K562 (cell line): ENCODE measurements around the gene RHOT1. TPM values are rescaled to one million over a fixed set of nuclear protein-coding genes. Genes with fewer than 3 reads are reported as not detected.

Experiments
- ARID2 ChIP-seq: fragments of 450-650 bp; IDR thresholded peaks from 2 replicates; pipeline ENCODE4 v1.6.1; 2017; ENCODE audit warnings: antibody characterized with exemption, mild to moderate bottlenecking
- BACH1 ChIP-seq: fragments of 200-800 bp; sonication (Bioruptor generic); IDR thresholded peaks from 2 replicates; pipeline ENCODE4 v1.6.1; 2016; ENCODE audit warnings: missing genetic modification characterization, missing compliant biosample characterization
- CREB3L1 ChIP-seq: fragments of 450-650 bp; IDR thresholded peaks from 2 replicates; pipeline ENCODE4 v1.6.1; 2014; ENCODE audit warnings: low read depth, mild to moderate bottlenecking, moderate library complexity, borderline replicate concordance
- EHMT2 ChIP-seq: fragments of 450-650 bp; IDR thresholded peaks from 2 replicates; pipeline ENCODE4 v1.6.1; 2018; ENCODE audit warnings: antibody characterized with exemption
- FOXA1 ChIP-seq: fragments of 450-650 bp; IDR thresholded peaks from 2 replicates; pipeline ENCODE4 v1.6.1; 2016; ENCODE audit warnings: mild to moderate bottlenecking, borderline replicate concordance
- KDM1A ChIP-seq, 2 experiments: fragments of 450-650 bp; IDR thresholded peaks; 2 replicates each; pipeline ENCODE4 v1.6.1; 2016; ENCODE audit warnings: mild to moderate bottlenecking in 2 of 2
- RCOR1 ChIP-seq, 2 experiments: IDR thresholded peaks; 2 replicates each; pipeline ENCODE4 v1.6.1; 2012; ENCODE audit warnings: low read depth in 2 of 2, low read length in 2 of 2, borderline replicate concordance in 1 of 2, improper control_type of control experiment in 1 of 2
- TBL1XR1 ChIP-seq, 2 experiments: IDR thresholded peaks; 2 replicates each; pipeline ENCODE4 v1.6.1; 2012; ENCODE audit warnings: improper control_type of control experiment in 2 of 2, low read length in 2 of 2, mild to moderate bottlenecking in 1 of 2
- ZNF134 ChIP-seq: fragments of 250-450 bp; sonication (Bioruptor Pico); conservative IDR thresholded peaks from 2 replicates; pipeline ENCODE4 v1.4.0; 2020
- polyA plus RNA-seq, 8 experiments: library from polyadenylated mRNA; depleted of rRNA in 4 of 8; stranded (reverse) in 5 of 8; unstranded in 3 of 8; fragments of >200 nt; fragmentation: Nextera tagmentation in 2 of 8; fragmentation: Illumina TruSeq in 1 of 8; extraction: Ambion mirVana in 2 of 8; extraction: Trizol in 1 of 8; gene quantifications; 2 replicates each; pipeline versions ENCODE4 v1.2.1 to v1.2.3, GENCODE V29; 2011 to 2014; ENCODE audit warnings: inconsistent platforms in 1 of 8, missing spikeins in 1 of 8
- total RNA-seq, 7 experiments: library from RNA; depleted of rRNA in 6 of 7; stranded (reverse); fragments of >200 nt in 6 of 7; fragmentation: Illumina TruSeq in 2 of 7; extraction: Trizol in 2 of 7; gene quantifications; 2 replicates each; pipeline versions ENCODE4 v1.2.1 to v1.2.3, GENCODE V29; 2011 to 2021; ENCODE audit warnings: low replicate concordance in 1 of 7
- TF ChIP-seq, protein P1 (sequence below): fragments of 450-650 bp; IDR thresholded peaks from 2 replicates; pipeline ENCODE4 v1.6.1; 2016; ENCODE audit warnings: mild to moderate bottlenecking, moderate library complexity
- TF ChIP-seq, protein P2 (sequence below): fragments of 250-450 bp; sonication (Bioruptor Pico); IDR thresholded peaks from 2 replicates; pipeline ENCODE4 v1.5.0; 2021
- TF ChIP-seq, protein P3 (sequence below): IDR thresholded peaks from 2 replicates; pipeline ENCODE4 v1.6.1; 2014; ENCODE audit warnings: antibody characterized with exemption

The RHOT1 gene
- total and polyA plus RNA-seq, 9 of the 15 experiments (the other 6 are each of a cell fraction or from before 2014, with no cell fraction given): 23.0 to 101 (median 32.2) TPM

GRCh38 chr17:32142857-32143526 is 690 bp downstream of the RHOT1 start (continued):
- TF ChIP-seq TBL1XR1 (IDR thresholded peaks at IDR 0.05; ENCODE audit: low read length in 2 of 2): peak; percentile 83 to 95; a peak in 3 of 4 replicates
- TF ChIP-seq EHMT2: peak; percentile 47; the same call in 1 of the 2 replicates
- TF ChIP-seq CREB3L1: peak; percentile 10; the same call in 1 of the 2 replicates
- TF ChIP-seq ZNF134: no peak
- peak; percentile 92 to 95 for TF ChIP-seq KDM1A (IDR thresholded peaks at IDR 0.05)
- TF ChIP-seq RCOR1 (IDR thresholded peaks at IDR 0.05; ENCODE audit: borderline replicate concordance in 1 of 2, low read depth in 2 of 2, low read length in 2 of 2): peak; percentile 82 to 97; a peak in 3 of 4 replicates
- no peak for TF ChIP-seq FOXA1
- TF ChIP-seq, protein P1, sequence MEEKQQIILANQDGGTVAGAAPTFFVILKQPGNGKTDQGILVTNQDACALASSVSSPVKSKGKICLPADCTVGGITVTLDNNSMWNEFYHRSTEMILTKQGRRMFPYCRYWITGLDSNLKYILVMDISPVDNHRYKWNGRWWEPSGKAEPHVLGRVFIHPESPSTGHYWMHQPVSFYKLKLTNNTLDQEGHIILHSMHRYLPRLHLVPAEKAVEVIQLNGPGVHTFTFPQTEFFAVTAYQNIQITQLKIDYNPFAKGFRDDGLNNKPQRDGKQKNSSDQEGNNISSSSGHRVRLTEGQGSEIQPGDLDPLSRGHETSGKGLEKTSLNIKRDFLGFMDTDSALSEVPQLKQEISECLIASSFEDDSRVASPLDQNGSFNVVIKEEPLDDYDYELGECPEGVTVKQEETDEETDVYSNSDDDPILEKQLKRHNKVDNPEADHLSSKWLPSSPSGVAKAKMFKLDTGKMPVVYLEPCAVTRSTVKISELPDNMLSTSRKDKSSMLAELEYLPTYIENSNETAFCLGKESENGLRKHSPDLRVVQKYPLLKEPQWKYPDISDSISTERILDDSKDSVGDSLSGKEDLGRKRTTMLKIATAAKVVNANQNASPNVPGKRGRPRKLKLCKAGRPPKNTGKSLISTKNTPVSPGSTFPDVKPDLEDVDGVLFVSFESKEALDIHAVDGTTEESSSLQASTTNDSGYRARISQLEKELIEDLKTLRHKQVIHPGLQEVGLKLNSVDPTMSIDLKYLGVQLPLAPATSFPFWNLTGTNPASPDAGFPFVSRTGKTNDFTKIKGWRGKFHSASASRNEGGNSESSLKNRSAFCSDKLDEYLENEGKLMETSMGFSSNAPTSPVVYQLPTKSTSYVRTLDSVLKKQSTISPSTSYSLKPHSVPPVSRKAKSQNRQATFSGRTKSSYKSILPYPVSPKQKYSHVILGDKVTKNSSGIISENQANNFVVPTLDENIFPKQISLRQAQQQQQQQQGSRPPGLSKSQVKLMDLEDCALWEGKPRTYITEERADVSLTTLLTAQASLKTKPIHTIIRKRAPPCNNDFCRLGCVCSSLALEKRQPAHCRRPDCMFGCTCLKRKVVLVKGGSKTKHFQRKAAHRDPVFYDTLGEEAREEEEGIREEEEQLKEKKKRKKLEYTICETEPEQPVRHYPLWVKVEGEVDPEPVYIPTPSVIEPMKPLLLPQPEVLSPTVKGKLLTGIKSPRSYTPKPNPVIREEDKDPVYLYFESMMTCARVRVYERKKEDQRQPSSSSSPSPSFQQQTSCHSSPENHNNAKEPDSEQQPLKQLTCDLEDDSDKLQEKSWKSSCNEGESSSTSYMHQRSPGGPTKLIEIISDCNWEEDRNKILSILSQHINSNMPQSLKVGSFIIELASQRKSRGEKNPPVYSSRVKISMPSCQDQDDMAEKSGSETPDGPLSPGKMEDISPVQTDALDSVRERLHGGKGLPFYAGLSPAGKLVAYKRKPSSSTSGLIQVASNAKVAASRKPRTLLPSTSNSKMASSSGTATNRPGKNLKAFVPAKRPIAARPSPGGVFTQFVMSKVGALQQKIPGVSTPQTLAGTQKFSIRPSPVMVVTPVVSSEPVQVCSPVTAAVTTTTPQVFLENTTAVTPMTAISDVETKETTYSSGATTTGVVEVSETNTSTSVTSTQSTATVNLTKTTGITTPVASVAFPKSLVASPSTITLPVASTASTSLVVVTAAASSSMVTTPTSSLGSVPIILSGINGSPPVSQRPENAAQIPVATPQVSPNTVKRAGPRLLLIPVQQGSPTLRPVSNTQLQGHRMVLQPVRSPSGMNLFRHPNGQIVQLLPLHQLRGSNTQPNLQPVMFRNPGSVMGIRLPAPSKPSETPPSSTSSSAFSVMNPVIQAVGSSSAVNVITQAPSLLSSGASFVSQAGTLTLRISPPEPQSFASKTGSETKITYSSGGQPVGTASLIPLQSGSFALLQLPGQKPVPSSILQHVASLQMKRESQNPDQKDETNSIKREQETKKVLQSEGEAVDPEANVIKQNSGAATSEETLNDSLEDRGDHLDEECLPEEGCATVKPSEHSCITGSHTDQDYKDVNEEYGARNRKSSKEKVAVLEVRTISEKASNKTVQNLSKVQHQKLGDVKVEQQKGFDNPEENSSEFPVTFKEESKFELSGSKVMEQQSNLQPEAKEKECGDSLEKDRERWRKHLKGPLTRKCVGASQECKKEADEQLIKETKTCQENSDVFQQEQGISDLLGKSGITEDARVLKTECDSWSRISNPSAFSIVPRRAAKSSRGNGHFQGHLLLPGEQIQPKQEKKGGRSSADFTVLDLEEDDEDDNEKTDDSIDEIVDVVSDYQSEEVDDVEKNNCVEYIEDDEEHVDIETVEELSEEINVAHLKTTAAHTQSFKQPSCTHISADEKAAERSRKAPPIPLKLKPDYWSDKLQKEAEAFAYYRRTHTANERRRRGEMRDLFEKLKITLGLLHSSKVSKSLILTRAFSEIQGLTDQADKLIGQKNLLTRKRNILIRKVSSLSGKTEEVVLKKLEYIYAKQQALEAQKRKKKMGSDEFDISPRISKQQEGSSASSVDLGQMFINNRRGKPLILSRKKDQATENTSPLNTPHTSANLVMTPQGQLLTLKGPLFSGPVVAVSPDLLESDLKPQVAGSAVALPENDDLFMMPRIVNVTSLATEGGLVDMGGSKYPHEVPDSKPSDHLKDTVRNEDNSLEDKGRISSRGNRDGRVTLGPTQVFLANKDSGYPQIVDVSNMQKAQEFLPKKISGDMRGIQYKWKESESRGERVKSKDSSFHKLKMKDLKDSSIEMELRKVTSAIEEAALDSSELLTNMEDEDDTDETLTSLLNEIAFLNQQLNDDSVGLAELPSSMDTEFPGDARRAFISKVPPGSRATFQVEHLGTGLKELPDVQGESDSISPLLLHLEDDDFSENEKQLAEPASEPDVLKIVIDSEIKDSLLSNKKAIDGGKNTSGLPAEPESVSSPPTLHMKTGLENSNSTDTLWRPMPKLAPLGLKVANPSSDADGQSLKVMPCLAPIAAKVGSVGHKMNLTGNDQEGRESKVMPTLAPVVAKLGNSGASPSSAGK: no peak
- TF ChIP-seq, protein P2, sequence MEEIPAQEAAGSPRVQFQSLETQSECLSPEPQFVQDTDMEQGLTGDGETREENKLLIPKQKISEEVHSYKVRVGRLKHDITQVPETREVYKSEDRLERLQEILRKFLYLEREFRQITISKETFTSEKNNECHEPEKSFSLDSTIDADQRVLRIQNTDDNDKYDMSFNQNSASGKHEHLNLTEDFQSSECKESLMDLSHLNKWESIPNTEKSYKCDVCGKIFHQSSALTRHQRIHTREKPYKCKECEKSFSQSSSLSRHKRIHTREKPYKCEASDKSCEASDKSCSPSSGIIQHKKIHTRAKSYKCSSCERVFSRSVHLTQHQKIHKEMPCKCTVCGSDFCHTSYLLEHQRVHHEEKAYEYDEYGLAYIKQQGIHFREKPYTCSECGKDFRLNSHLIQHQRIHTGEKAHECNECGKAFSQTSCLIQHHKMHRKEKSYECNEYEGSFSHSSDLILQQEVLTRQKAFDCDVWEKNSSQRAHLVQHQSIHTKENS (CRISPR knock-in tag): no peak
- TF ChIP-seq, protein P3, sequence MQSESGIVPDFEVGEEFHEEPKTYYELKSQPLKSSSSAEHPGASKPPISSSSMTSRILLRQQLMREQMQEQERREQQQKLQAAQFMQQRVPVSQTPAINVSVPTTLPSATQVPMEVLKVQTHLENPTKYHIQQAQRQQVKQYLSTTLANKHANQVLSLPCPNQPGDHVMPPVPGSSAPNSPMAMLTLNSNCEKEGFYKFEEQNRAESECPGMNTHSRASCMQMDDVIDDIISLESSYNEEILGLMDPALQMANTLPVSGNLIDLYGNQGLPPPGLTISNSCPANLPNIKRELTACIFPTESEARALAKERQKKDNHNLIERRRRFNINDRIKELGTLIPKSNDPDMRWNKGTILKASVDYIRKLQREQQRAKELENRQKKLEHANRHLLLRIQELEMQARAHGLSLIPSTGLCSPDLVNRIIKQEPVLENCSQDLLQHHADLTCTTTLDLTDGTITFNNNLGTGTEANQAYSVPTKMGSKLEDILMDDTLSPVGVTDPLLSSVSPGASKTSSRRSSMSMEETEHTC: no peak
- TF ChIP-seq BACH1 (tag): 0 out of 2 replicates have a peak, but pooled peaks have one; percentile 17
- no peak for TF ChIP-seq ARID2
